ENCODE results near the gene CHGA. TPM values are rescaled to one million over a fixed set of nuclear protein-coding genes. Genes with fewer than 3 reads are reported as not detected.

Gene CHGA
- total and polyA plus RNA-seq, 2 of the 8 experiments (the other 6 are each of a cell fraction or from before 2014, with no cell fraction given), result 17.5 to 28.2 TPM

- TF ChIP-seq CHD1 (IDR thresholded peaks at IDR 0.05; ENCODE audit: low read depth, low read length) (no peak), GTF2F1 (IDR thresholded peaks at IDR 0.05; ENCODE audit: borderline replicate concordance, low read depth, low read length) (no peak), SIRT6 (IDR thresholded peaks at IDR 0.05; ENCODE audit: low read length) (no peak), E2F6 (IDR thresholded peaks at IDR 0.05) (no peak), EGR1 (IDR thresholded peaks at IDR 0.05; ENCODE audit: borderline replicate concordance, low read depth, low read length) (no peak), CTCF (IDR thresholded peaks at IDR 0.05; ENCODE audit: control extremely low read depth in 1 of 3, insufficient read depth in 1 of 3, low read depth in 1 of 3, low read length in 3 of 3) (no peak), CTBP2 (IDR thresholded peaks at IDR 0.05; ENCODE audit: borderline replicate concordance, insufficient read depth, insufficient read length, low read length) (no peak), CEBPB (IDR thresholded peaks at IDR 0.05; ENCODE audit: low read depth, low read length) (no peak)
- Histone ChIP-seq H3K18ac (ENCODE audit: extremely low read depth, low read length) (no peak overlapping the region), H3K56ac (replicated peaks; ENCODE audit: insufficient read length, low read depth, low read length) (no peak overlapping the region), H4K91ac (replicated peaks; ENCODE audit: insufficient read length, low read length) (no peak overlapping the region), H3K36me3 (ENCODE audit: control insufficient read depth in 2 of 4, insufficient read depth in 4 of 4, low read length in 3 of 4) (peaks cover 4 to 23% (median 5%) of the 10 kb centered on the region in 4 experiments; a peak in 5 of 8 replicates), H4K20me1 (replicated peaks in 1 of 2; ENCODE audit: control insufficient read depth in 1 of 2, insufficient read depth in 2 of 2, low read length in 2 of 2) (peaks cover 0 to 4% of the 10 kb centered on the region in 2 experiments), H3K4ac (replicated peaks; ENCODE audit: insufficient read length, low read depth, low read length) (no peak overlapping the region), H3K27ac (ENCODE audit: low read depth, low read length) (no peak overlapping the region), H2BK12ac (ENCODE audit: low read depth, low read length) (no peak overlapping the region), H3K23ac (ENCODE audit: insufficient read length) (no peak overlapping the region), H2BK15ac (ENCODE audit: low read length) (no peak overlapping the region), H3K4me1 (replicated peaks in 1 of 4; ENCODE audit: control insufficient read depth in 3 of 4, insufficient read depth in 4 of 4, low read length in 3 of 4) (no peaks in the 10 kb centered on the region), H3K4me2 (ENCODE audit: insufficient read depth in 1 of 2, low read depth in 2 of 2, low read length in 2 of 2) (no peak overlapping the region), H2AK5ac (ENCODE audit: low read depth, low read length) (no peak overlapping the region), H3K9ac (replicated peaks in 1 of 4; ENCODE audit: extremely low read depth in 1 of 4, low read depth in 3 of 4, low read length in 3 of 4) (no peak overlapping the region), H3K79me2 (ENCODE audit: control insufficient read depth in 1 of 2, insufficient read depth in 2 of 2, low read length in 2 of 2) (no peaks in the 10 kb centered on the region), H2BK120ac (replicated peaks; ENCODE audit: low read depth, low read length) (no peak overlapping the region), H2AFZ (ENCODE audit: low read length) (no peak overlapping the region), H3K9me3 (ENCODE audit: insufficient read depth in 2 of 2, low read depth in 1 of 2, low read length in 1 of 2) (no peaks in the 10 kb centered on the region), H3K79me1 (ENCODE audit: low read depth, low read length) (peaks cover 3% of the 10 kb centered on the region; the same call in 1 of the 2 replicates), H4K8ac (ENCODE audit: extremely low read depth, insufficient read depth, low read length) (no peak overlapping the region), H4K5ac (ENCODE audit: insufficient read length, low read depth, low read length) (no peak overlapping the region), H2BK5ac (ENCODE audit: low read depth, low read length) (no peak overlapping the region), H3K4me3 (ENCODE audit: extremely low read depth in 1 of 4, insufficient read depth in 2 of 4, low read depth in 3 of 4, low read length in 4 of 4) (no peak overlapping the region), H3K14ac (ENCODE audit: insufficient read length) (no peak overlapping the region), H2BK20ac (ENCODE audit: low read length) (no peak overlapping the region), H3K27me3 (replicated peaks in 1 of 4; ENCODE audit: control insufficient read depth in 3 of 4, extremely low read depth in 1 of 4, insufficient read depth in 3 of 4, low read length in 3 of 4) (no peaks in the 10 kb centered on the region), H3K23me2 (ENCODE audit: low read depth, low read length) (no peaks in the 10 kb centered on the region)
- FAIRE-seq (no peak), DNase-seq (ENCODE audit: low read depth in 1 of 2, low spot score in 2 of 2) (no peak)
- ChIA-PET POLR2A (ENCODE audit: partially characterized antibody) (interaction anchor here (1.4 kb wide), 1 partner anchor 16 kb away, joined by 3 read pairs; no protein-coding TSS in a partner anchor), CTCF (ENCODE audit: partially characterized antibody) (interaction anchor here (0.9 to 3.0 kb wide), 6 partner anchors 16 to 218 kb away, joined by 3 to 13 read pairs (median 4); no protein-coding TSS in a partner anchor)
- 96% methylated on average over 12 of the region's 12 CpGs; no CpG with 5 or more reads in 1 of the 2 experiments for WGBS, 2 experiments (ENCODE audit: extremely low coverage in 1 of 2, insufficient coverage in 1 of 2, insufficient read length in 1 of 2, insufficient replicate concordance in 2 of 2, low coverage in 1 of 2, low lambda C conversion rate in 2 of 2, missing lambda C conversion rate in 1 of 2)
Measured at GRCh38 chr14:92945544-92945943, 22.6 kb downstream of the CHGA start.

All from H1 (cell line).